ENCODE measurements around the gene OSBPL8. TPM values are rescaled to one million over a fixed set of nuclear protein-coding genes. Genes with fewer than 3 reads are reported as not detected.

The OSBPL8 gene
- total and polyA plus RNA-seq, 4 donors = 6.9 to 32.5 (median 22.9) TPM

DNA sequence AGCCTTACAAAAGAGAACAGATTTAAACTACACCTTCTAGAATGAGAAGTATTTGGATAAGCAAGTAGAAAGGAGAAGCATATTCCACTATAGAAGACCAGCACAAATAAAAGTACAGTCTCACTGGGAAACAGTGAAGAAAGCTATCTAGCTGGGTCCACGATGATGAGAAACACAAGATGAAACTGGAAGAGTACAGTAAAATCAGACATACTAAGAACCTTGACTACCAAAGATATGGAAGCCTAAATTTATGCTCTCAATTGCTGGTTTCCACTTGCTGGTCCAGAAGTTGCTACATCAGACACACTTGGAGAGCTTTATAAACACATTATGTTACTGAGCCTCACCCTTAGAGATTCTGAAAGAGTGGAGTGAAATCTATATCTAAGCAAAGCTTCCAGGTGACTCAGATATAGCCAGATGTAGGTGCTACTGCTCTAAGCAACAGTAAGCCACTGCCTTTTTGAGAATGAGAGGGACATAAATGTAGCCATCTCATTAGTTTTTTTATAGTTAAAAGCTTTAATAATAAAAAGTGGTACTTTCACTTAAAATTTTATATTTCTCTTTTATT is 115.1 kb downstream of the OSBPL8 start (continued):
- TF ChIP-seq FOXA1 (IDR thresholded peaks at IDR 0.05) (no peak), NR2F2 (IDR thresholded peaks at IDR 0.05) (no peak), FOXA2 (IDR thresholded peaks at IDR 0.05) (no peak), HNF4A (conservative IDR thresholded peaks at IDR 0.05) (no peak), RXRA (IDR thresholded peaks at IDR 0.05) (no peak)

DNA sequence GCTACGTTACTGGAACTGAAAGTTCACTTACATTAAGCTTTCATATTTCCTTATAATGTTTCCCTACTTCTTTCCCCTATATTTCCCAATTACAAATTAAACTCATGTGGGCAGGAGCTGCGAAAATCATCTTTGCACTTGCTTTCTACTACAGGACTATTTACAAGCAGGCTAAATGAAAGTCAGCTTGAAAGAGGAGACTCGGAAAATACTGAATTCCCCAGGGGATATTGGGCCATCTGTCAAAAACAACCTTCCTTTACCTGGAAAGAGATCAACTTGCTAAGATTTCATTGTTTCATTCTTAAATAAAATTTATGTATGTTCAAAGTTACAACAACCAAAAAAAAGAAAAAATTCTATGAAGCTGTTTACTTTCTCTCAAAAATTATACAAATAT is 118.6 kb downstream of the OSBPL8 start:
- H3K4me1 ChIP-seq (ENCODE audit: control insufficient read depth in 4 of 4, insufficient read depth in 4 of 4, low read length in 3 of 4) = no peaks in the 10 kb centered on the region
- 93% methylated on average over 3 of the region's 3 CpGs for WGBS
- no peak overlapping the region for H3K27ac ChIP-seq (ENCODE audit: low read depth in 1 of 2, low read length in 2 of 2)
- DNase-seq (ENCODE audit: low spot score) = no peak
- H3K9me3 ChIP-seq (ENCODE audit: control insufficient read depth in 4 of 4, low read length in 3 of 4) = no peaks in the 10 kb centered on the region
- no peak overlapping the region for H3K9ac ChIP-seq (ENCODE audit: low read depth in 1 of 2, low read length in 2 of 2)
- H3K36me3 ChIP-seq (ENCODE audit: control insufficient read depth in 4 of 4, insufficient read depth in 3 of 4, low read depth in 1 of 4, low read length in 3 of 4) = no peaks in the 10 kb centered on the region
- no peaks in the 10 kb centered on the region for H3K27me3 ChIP-seq (ENCODE audit: control insufficient read depth in 4 of 4, insufficient read depth in 4 of 4, low read length in 3 of 4)
- no peak for TF ChIP-seq HNF4A (conservative IDR thresholded peaks at IDR 0.05)
- no peak for TF ChIP-seq TAF1 (conservative IDR thresholded peaks at IDR 0.05)
- no peak for TF ChIP-seq FOXA2 (IDR thresholded peaks at IDR 0.05)
- TF ChIP-seq, protein P1, sequence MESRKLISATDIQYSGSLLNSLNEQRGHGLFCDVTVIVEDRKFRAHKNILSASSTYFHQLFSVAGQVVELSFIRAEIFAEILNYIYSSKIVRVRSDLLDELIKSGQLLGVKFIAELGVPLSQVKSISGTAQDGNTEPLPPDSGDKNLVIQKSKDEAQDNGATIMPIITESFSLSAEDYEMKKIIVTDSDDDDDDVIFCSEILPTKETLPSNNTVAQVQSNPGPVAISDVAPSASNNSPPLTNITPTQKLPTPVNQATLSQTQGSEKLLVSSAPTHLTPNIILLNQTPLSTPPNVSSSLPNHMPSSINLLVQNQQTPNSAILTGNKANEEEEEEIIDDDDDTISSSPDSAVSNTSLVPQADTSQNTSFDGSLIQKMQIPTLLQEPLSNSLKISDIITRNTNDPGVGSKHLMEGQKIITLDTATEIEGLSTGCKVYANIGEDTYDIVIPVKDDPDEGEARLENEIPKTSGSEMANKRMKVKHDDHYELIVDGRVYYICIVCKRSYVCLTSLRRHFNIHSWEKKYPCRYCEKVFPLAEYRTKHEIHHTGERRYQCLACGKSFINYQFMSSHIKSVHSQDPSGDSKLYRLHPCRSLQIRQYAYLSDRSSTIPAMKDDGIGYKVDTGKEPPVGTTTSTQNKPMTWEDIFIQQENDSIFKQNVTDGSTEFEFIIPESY (IDR thresholded peaks at IDR 0.05) = no peak
- no peak for TF ChIP-seq YY1 (IDR thresholded peaks at IDR 0.05)
- no peak overlapping the region for H3K4me3 ChIP-seq (ENCODE audit: low read depth in 1 of 3, low read length in 3 of 3)

DNA sequence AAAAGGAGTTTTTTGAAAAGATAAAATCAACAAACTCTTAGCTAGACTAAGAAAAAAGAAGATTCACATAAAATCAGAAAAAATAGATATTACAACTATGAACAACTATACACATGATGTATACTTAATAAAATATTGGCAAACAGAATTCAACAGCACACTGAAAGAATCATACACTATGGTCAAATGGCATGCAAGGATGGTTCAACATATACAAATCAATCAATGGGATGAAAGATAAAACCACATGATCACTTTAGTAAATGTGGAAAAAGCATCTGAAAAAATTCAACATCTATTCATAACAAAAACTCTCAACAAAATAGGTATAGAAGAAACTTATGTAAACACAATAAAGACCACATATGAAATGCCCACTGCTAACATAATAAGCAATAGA is 126.8 kb downstream of the OSBPL8 start:
- peaks cover 0 to 6% (median 2%) of the 10 kb centered on the region in 4 donors for H3K9me3 ChIP-seq (ENCODE audit: control insufficient read depth in 4 of 4, low read length in 3 of 4)
- H3K4me3 ChIP-seq (ENCODE audit: low read depth in 1 of 3, low read length in 3 of 3) = no peak overlapping the region
- no peak for TF ChIP-seq EGR1 (IDR thresholded peaks at IDR 0.05; ENCODE audit: low read depth in 2 of 2)
- TF ChIP-seq FOXA1 (IDR thresholded peaks at IDR 0.05) = no peak
- TF ChIP-seq GABPA (IDR thresholded peaks at IDR 0.05 in 1 of 2, conservative IDR thresholded peaks at IDR 0.05 in 1 of 2) = no peak
- no peak for TF ChIP-seq HNF4A (conservative IDR thresholded peaks at IDR 0.05)
- TF ChIP-seq FOXA2 (IDR thresholded peaks at IDR 0.05) = no peak
- TF ChIP-seq, protein P2, sequence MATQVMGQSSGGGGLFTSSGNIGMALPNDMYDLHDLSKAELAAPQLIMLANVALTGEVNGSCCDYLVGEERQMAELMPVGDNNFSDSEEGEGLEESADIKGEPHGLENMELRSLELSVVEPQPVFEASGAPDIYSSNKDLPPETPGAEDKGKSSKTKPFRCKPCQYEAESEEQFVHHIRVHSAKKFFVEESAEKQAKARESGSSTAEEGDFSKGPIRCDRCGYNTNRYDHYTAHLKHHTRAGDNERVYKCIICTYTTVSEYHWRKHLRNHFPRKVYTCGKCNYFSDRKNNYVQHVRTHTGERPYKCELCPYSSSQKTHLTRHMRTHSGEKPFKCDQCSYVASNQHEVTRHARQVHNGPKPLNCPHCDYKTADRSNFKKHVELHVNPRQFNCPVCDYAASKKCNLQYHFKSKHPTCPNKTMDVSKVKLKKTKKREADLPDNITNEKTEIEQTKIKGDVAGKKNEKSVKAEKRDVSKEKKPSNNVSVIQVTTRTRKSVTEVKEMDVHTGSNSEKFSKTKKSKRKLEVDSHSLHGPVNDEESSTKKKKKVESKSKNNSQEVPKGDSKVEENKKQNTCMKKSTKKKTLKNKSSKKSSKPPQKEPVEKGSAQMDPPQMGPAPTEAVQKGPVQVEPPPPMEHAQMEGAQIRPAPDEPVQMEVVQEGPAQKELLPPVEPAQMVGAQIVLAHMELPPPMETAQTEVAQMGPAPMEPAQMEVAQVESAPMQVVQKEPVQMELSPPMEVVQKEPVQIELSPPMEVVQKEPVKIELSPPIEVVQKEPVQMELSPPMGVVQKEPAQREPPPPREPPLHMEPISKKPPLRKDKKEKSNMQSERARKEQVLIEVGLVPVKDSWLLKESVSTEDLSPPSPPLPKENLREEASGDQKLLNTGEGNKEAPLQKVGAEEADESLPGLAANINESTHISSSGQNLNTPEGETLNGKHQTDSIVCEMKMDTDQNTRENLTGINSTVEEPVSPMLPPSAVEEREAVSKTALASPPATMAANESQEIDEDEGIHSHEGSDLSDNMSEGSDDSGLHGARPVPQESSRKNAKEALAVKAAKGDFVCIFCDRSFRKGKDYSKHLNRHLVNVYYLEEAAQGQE (IDR thresholded peaks at IDR 0.05) = no peak
- no peak for TF ChIP-seq RAD21 (IDR thresholded peaks at IDR 0.05)
- TF ChIP-seq HNF4G (IDR thresholded peaks at IDR 0.05) = no peak
- no peak for TF ChIP-seq SP1 (IDR thresholded peaks at IDR 0.05)
- TF ChIP-seq YY1 (IDR thresholded peaks at IDR 0.05) = no peak
- TF ChIP-seq, protein P3, sequence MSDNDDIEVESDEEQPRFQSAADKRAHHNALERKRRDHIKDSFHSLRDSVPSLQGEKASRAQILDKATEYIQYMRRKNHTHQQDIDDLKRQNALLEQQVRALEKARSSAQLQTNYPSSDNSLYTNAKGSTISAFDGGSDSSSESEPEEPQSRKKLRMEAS (IDR thresholded peaks at IDR 0.05) = no peak
- TF ChIP-seq, protein P4, sequence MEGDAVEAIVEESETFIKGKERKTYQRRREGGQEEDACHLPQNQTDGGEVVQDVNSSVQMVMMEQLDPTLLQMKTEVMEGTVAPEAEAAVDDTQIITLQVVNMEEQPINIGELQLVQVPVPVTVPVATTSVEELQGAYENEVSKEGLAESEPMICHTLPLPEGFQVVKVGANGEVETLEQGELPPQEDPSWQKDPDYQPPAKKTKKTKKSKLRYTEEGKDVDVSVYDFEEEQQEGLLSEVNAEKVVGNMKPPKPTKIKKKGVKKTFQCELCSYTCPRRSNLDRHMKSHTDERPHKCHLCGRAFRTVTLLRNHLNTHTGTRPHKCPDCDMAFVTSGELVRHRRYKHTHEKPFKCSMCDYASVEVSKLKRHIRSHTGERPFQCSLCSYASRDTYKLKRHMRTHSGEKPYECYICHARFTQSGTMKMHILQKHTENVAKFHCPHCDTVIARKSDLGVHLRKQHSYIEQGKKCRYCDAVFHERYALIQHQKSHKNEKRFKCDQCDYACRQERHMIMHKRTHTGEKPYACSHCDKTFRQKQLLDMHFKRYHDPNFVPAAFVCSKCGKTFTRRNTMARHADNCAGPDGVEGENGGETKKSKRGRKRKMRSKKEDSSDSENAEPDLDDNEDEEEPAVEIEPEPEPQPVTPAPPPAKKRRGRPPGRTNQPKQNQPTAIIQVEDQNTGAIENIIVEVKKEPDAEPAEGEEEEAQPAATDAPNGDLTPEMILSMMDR (IDR thresholded peaks at IDR 0.05; ENCODE audit: low read depth, low read length, missing input control) = no peak
- no peak for TF ChIP-seq JUND (IDR thresholded peaks at IDR 0.05)
- TF ChIP-seq NR2F2 (IDR thresholded peaks at IDR 0.05) = no peak
- TF ChIP-seq, protein P1 (IDR thresholded peaks at IDR 0.05) = no peak
- no peak for TF ChIP-seq TAF1 (conservative IDR thresholded peaks at IDR 0.05)
- TF ChIP-seq, protein P5, sequence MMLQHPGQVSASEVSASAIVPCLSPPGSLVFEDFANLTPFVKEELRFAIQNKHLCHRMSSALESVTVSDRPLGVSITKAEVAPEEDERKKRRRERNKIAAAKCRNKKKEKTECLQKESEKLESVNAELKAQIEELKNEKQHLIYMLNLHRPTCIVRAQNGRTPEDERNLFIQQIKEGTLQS (IDR thresholded peaks at IDR 0.05) = no peak
- TF ChIP-seq RXRA (IDR thresholded peaks at IDR 0.05) = no peak
- no peaks in the 10 kb centered on the region for H3K4me1 ChIP-seq (ENCODE audit: control insufficient read depth in 4 of 4, insufficient read depth in 4 of 4, low read length in 3 of 4)
- H3K27me3 ChIP-seq (ENCODE audit: control insufficient read depth in 4 of 4, insufficient read depth in 4 of 4, low read length in 3 of 4) = no peaks in the 10 kb centered on the region
- H3K36me3 ChIP-seq (ENCODE audit: control insufficient read depth in 4 of 4, insufficient read depth in 3 of 4, low read depth in 1 of 4, low read length in 3 of 4) = no peaks in the 10 kb centered on the region
- no peak for DNase-seq (ENCODE audit: low spot score)
- H3K9ac ChIP-seq (ENCODE audit: low read depth in 1 of 2, low read length in 2 of 2) = no peak overlapping the region
- no peak overlapping the region for H3K27ac ChIP-seq (ENCODE audit: low read depth in 1 of 2, low read length in 2 of 2)

Measured in liver (tissue), 9 donors.